Parathyroid adenoma (tissue), 2 donors: Measurements from ENCODE around the gene ZNF286A.
"Not testable (repeated sequence)": the region's sequence is repeated elsewhere in the genome, so short reads cannot be mapped to it uniquely, and the experiment has no call there.

ENCODE experiments used
- H2AFZ ChIP-seq: fragments of 300-600 bp; sonication (generic); one replicate; pipeline ENCODE4 v1.7.0; 2017; ENCODE audit warnings: antibody characterized with exemption, mild to moderate bottlenecking
- H3K27ac ChIP-seq: fragments of 300-600 bp; sonication (generic); one replicate; pipeline ENCODE4 v1.7.0; 2017
- H3K27me3 ChIP-seq: fragments of 300-600 bp; sonication (generic); one replicate; pipeline ENCODE4 v1.7.0; 2017; ENCODE audit warnings: low read length; ENCODE audit not compliant: control insufficient read depth, insufficient read depth
- H3K36me3 ChIP-seq: fragments of 300-600 bp; sonication (generic); one replicate; pipeline ENCODE4 v1.7.0; 2017; ENCODE audit warnings: low read length; ENCODE audit not compliant: control insufficient read depth, insufficient read depth
- H3K4me1 ChIP-seq: fragments of 300-600 bp; sonication (generic); one replicate; pipeline ENCODE4 v1.7.0; 2017; ENCODE audit warnings: control low read depth
- H3K4me2 ChIP-seq: fragments of 300-600 bp; sonication (generic); one replicate; pipeline ENCODE4 v1.7.0; 2017; ENCODE audit warnings: low read length
- H3K4me3 ChIP-seq: fragments of 300-600 bp; sonication (generic); one replicate; pipeline ENCODE4 v1.7.0; 2017; ENCODE audit warnings: low read depth, low read length
- H3K79me2 ChIP-seq: fragments of 300-600 bp; sonication (generic); one replicate; pipeline ENCODE4 v1.7.0; 2017; ENCODE audit warnings: control low read depth
- H3K9ac ChIP-seq: fragments of 300-600 bp; sonication (generic); one replicate; pipeline ENCODE4 v1.7.0; 2017; ENCODE audit warnings: mild to moderate bottlenecking
- H3K9me3 ChIP-seq: fragments of 300-600 bp; sonication (generic); one replicate; pipeline ENCODE4 v1.7.0; 2017; ENCODE audit warnings: low read length; ENCODE audit not compliant: control insufficient read depth
- CTCF ChIP-seq: fragments of 300-600 bp; sonication (generic); IDR thresholded peaks from one replicate; pipeline ENCODE4 v1.7.0; 2017; ENCODE audit warnings: antibody characterized with exemption, mild to moderate bottlenecking
- donor health status: primary hyperparathyroidism.

The ZNF286A gene

GRCh38 chr17:15731900-15732299, 32.3 kb downstream of the ZNF286A start, which contains the start of gene TBC1D26:
TBC1D26 (plus strand) TSS chr17:15732283; CDS start chr17:15735349, 3,066 bp downstream.
- H2AFZ ChIP-seq, H3K9ac ChIP-seq, H3K4me2 ChIP-seq, H3K36me3 ChIP-seq, H3K4me3 ChIP-seq, H3K79me2 ChIP-seq, H3K27me3 ChIP-seq, H3K27ac ChIP-seq, H3K4me1 ChIP-seq, H3K9me3 ChIP-seq: not testable (repeated sequence)

GRCh38 chr17:15733174-15733789, 33.7 kb downstream of the ZNF286A start:
- H3K9me3 ChIP-seq, H3K36me3 ChIP-seq, H3K4me2 ChIP-seq, H2AFZ ChIP-seq, H3K4me3 ChIP-seq, H3K27ac ChIP-seq, H3K79me2 ChIP-seq, H3K9ac ChIP-seq, H3K4me1 ChIP-seq, H3K27me3 ChIP-seq: not testable (repeated sequence)

- not testable (repeated sequence) for H3K27me3 ChIP-seq, H3K9ac ChIP-seq, H3K4me3 ChIP-seq, H3K36me3 ChIP-seq, H3K4me2 ChIP-seq, H3K79me2 ChIP-seq, H2AFZ ChIP-seq, H3K27ac ChIP-seq, H3K9me3 ChIP-seq, H3K4me1 ChIP-seq
These were observed 37.0 kb downstream of the ZNF286A start for GRCh38 chr17:15736578-15736977.

GRCh38 chr17:15738066-15738465, 38.5 kb downstream of the ZNF286A start:
- TF ChIP-seq CTCF, result no peak
- H3K4me3 ChIP-seq, result no peak overlapping the region
- H3K27ac ChIP-seq, result no peak overlapping the region
- no peak overlapping the region for H3K4me2 ChIP-seq
- H3K4me1 ChIP-seq, result no peaks in the 10 kb centered on the region
- no peaks in the 10 kb centered on the region for H3K36me3 ChIP-seq
- no peaks in the 10 kb centered on the region for H3K79me2 ChIP-seq
- H3K27me3 ChIP-seq, result no peaks in the 10 kb centered on the region
- H3K9me3 ChIP-seq, result no peaks in the 10 kb centered on the region
- no peak overlapping the region for H2AFZ ChIP-seq
- H3K9ac ChIP-seq, result no peak overlapping the region

- H2AFZ ChIP-seq, H3K27ac ChIP-seq, H3K27me3 ChIP-seq, H3K4me3 ChIP-seq, H3K4me1 ChIP-seq, H3K9ac ChIP-seq, H3K9me3 ChIP-seq, H3K36me3 ChIP-seq, H3K4me2 ChIP-seq, H3K79me2 ChIP-seq: not testable (repeated sequence)
These were observed 39.7 kb downstream of the ZNF286A start for GRCh38 chr17:15739259-15739658.

GRCh38 chr17:15740041-15740440, 40.5 kb downstream of the ZNF286A start:
- H3K36me3 ChIP-seq, H3K9me3 ChIP-seq, H3K79me2 ChIP-seq, H3K27me3 ChIP-seq, H3K27ac ChIP-seq, H3K4me3 ChIP-seq, H3K4me2 ChIP-seq, H3K9ac ChIP-seq, H3K4me1 ChIP-seq, H2AFZ ChIP-seq: not testable (repeated sequence)

- no peaks in the 10 kb centered on the region for H3K9me3 ChIP-seq
- no peaks in the 10 kb centered on the region for H3K4me1 ChIP-seq
- no peak overlapping the region for H3K4me2 ChIP-seq
- H3K9ac ChIP-seq, result no peak overlapping the region
- no peaks in the 10 kb centered on the region for H3K27me3 ChIP-seq
- H3K4me3 ChIP-seq, result no peak overlapping the region
- H3K27ac ChIP-seq, result no peak overlapping the region
- no peaks in the 10 kb centered on the region for H3K36me3 ChIP-seq
- no peaks in the 10 kb centered on the region for H3K79me2 ChIP-seq
- no peak overlapping the region for H2AFZ ChIP-seq
- no peak for TF ChIP-seq CTCF
These were observed 41.1 kb downstream of the ZNF286A start for GRCh38 chr17:15740570-15741120.
